Stimulated activated CD4-positive, alpha-beta T cell treated with anti-CD3 and anti-CD28 coated beads, Interleukin-4, amount 100 ng/mL, for 1 hour (primary cell): ENCODE data around the gene PTPRT.

Experiments used
- DNase-seq: peaks from one replicate; pipeline ENCODE4 v3.0.0-alpha.2; 2020

The PTPRT gene

GRCh38 chr20:43189554-43190331 lies at the start of gene PTPRT:
Gene PTPRT (minus strand): TSS chr20:43189906. CDS start chr20:43189733, 173 bp downstream.
- DNase-seq, result no peak

DNA sequence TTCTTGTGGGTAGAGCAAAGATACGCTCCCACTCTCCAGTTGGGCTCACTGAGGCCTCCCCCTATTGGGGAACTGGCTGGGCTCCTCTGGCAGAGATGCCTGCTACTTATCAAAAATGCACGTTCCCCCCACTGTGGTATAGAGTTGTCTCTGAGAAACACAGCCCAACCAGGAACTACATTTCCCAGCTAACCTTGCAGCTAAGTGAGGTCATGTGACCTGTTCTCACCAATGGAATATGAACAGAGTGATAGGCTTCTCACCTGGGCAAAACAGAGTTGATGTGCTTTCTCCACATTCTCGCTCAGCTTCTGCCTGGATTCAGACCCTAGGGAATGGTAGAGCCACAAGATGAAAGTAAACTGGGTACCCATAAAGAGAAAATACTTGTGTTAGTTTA lies 49.1 kb upstream of the PTPRT start:
- DNase-seq, result no peak

DNA sequence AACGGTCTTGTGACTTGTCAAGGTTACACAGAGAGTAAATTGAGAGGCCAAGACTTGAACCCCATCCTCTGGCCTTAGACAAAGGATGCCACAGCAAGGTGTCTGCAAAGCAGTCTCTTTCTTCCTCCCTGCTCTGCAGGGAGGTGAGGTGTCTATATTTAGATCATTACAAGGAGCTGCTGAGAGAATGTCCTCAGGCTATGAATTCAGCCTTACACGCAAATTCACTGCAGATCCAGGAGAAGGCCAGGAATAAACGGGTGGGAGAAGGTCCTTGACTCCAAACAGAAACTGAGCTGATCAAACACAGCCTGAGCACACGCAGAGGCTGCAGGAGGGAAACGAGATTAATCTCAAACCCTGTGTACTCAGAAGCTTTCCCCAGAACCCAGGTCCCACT lies 48.6 kb upstream of the PTPRT start:
- DNase-seq, result no peak

DNA sequence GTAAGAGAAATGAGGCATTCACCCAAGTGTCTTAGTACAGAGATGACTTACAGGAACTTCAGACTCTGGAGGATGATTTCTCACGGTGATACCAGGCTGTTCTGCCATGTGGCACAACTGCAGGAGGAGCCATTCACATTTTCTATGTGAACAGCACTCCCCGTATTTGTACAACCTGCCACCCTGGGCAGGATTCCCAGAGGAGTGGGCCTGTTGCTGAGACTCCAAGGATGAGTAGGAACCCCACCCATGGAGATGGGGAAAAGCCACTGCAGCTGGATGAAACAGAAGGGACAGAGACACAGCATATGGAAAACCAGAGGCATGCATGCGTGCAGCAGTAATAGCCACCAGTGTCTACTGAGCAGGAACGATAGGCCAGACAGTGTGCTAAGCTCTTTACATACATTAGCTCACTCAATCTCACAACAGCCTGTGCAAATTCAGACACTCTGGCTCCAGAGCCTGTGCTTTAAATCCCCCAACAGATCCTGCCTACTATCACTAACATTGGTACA lies 48.0 kb upstream of the PTPRT start:
- no peak for DNase-seq

DNA sequence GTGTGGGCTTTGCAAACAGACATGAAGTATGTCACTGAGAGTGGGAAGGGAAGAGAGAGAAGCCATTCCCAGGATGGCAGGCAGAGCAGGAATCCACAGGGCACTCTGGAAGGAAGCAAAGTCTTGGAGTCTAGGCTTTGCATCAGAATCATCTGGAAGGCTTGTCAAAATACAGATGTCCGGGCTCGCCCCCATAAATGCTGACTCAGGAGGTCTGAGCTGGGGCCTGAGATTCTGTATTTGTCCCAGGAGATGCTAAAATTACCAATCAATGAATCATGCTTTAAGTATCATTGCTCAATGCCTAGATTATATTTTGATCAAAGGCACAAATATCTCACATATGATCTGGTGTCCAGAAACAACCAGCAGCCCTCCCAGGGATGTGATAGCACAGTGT lies 46.3 kb upstream of the PTPRT start:
- DNase-seq, result no peak

DNA sequence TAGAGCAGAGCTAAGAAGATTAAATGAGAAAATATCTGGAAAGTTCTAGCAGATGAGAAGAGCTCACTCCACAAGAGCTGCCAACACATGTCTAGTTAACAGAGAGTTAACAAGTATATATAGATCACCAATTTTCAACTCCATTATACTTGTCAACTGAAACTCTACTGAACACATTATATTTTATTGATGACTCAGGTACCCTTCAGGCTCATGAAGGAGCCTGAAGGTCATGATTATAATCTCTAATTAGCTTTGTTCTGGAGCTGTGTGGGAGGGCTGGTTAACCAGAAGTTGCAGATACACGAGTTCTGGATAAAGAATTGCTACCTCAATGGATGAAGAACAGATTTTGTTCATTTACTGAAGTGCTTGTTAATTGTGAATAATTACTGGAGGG lies 42.1 kb upstream of the PTPRT start:
- no peak for DNase-seq

DNA sequence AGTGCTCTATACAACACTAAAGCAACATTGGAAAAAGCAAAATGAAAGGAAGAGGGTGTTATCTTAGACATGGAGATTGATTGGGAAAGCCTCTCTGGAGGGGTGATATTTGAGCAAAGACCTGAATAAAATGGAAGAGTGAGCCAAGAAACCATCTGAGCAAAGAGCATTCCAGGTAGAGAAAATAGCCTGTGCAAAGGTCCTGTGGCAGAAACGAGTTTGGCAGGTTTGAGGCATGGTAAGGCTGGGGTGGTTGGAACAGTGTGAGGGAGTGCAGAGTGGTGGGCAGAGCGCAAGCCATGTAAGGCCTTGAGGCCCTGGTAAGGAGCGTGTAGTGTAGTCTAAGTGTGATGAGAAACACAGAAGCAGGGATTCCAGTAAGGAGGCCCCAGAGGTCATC lies 40.0 kb upstream of the PTPRT start:
- no peak for DNase-seq

GRCh38 chr20:43220612-43221011 lies 30.9 kb upstream of the PTPRT start:
- DNase-seq, result no peak

DNA sequence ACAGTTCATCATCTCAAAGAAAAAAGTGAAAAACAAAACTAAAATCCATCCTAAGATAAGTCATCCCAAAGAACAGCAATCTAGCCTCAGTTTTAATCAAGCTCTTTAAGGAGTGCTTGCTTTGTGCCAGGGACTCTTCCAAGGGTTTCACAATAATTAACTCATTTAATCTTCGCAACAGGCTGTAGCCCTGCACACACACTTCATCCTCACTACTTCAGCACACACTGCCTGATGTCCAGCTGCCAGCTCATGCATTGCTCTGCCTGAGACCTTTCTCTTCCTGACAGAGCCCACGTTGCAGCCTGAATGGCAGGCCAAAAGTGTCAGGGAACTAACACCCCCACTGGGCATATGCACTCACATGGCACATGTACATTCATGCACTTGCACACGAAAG lies 21.2 kb upstream of the PTPRT start:
- no peak for DNase-seq

GRCh38 chr20:43209831-43210230 lies 20.1 kb upstream of the PTPRT start:
- no peak for DNase-seq

DNA sequence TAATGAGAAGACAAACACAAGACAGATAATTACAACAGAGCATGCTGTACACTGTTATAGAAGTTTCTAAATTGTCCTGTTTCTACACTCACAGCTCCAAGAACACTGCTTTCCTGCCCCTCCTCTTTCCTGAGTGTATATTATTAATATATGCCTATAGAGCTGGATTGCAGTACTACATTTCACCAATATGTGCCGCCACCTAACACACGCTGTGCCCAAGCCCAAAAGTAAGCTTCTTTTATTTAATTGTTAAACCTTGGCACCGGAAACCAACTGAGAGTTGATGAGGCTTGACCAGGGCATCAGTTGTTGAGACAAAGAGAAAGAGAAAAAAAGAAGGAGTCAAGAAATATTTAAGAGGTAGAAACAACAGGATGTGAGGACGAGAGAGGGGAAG lies 16.0 kb upstream of the PTPRT start:
- DNase-seq, result no peak

DNA sequence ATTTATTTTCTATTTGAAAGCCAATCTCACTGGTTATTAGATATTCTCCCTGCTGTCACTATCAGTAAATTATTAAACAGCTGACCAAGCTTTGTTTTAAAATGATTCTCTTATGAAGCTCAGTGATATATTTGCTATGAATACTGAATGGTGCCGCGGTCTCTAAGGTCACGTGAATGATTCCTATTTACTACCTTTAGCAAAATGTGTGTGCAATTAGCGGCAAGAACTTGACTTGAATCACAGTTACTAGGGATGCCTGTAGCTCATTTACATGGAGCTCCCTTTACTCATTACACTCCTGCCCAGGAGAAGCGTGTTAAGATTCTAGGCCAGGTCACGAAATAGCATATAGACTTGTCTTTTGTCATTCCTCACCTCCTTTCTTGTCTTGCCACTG lies 12.4 kb upstream of the PTPRT start:
- no peak for DNase-seq

DNA sequence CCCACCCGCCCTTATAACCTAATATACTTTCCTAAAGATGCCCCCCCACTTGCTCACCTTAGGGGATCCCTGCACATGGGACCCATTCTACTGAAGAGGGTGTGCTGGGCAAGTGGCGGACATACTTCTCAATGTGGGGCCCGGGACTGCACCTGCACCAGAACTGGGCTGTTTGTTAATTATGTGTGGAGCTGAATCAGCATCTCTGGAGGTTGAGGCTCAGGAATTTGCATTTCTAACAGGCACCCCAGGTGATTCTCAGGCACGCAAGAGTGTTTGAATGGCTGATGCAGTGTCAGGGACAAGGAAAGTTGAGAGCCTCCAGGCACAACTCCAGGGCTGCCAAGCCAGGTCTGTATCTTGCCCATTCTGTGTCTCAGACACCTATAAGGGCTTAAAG lies 8.9 kb upstream of the PTPRT start:
- DNase-seq, result no peak

DNA sequence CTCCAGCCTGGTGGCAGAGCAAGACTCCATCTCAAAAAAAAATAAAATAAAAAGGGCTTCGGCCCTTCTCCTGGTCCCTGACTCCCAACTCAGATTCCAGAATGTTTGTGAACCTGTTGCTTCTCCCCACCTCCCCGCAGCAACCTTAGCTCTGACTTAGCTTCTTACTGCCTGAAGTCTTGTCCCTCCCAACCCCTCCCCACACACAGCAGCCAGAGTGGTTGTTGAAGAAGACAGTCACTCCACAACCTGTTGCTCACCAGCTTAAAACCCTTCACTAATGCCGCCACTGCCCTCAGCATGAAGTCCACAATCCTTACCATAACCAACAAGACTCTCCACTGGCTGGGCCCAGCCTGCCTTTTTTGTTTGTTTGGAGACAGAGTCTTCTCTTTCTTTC lies 6.5 kb upstream of the PTPRT start:
- DNase-seq, result no peak

DNA sequence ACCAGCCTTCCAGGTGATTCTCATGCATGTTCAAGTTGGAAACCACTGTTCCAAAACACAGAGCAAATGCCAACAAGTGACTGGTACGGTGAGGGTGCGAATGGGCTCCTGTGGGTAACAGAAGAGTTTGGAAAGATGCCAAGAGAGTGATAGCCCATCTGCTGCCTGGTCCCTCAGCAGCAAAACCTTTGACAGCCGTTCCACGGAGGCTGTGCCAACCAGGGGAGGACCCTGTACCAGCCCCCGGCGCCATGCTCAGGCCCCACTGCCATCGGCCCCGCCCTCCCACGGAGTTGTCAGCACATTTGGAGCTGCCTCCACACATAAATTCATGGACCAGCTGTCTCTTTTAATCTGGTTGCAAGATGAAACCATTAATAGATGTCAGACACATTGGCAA lies 4.4 kb upstream of the PTPRT start:
- no peak for DNase-seq

- DNase-seq, result no peak
These were observed 3.7 kb upstream of the PTPRT start for GRCh38 chr20:43193443-43193842.

DNA sequence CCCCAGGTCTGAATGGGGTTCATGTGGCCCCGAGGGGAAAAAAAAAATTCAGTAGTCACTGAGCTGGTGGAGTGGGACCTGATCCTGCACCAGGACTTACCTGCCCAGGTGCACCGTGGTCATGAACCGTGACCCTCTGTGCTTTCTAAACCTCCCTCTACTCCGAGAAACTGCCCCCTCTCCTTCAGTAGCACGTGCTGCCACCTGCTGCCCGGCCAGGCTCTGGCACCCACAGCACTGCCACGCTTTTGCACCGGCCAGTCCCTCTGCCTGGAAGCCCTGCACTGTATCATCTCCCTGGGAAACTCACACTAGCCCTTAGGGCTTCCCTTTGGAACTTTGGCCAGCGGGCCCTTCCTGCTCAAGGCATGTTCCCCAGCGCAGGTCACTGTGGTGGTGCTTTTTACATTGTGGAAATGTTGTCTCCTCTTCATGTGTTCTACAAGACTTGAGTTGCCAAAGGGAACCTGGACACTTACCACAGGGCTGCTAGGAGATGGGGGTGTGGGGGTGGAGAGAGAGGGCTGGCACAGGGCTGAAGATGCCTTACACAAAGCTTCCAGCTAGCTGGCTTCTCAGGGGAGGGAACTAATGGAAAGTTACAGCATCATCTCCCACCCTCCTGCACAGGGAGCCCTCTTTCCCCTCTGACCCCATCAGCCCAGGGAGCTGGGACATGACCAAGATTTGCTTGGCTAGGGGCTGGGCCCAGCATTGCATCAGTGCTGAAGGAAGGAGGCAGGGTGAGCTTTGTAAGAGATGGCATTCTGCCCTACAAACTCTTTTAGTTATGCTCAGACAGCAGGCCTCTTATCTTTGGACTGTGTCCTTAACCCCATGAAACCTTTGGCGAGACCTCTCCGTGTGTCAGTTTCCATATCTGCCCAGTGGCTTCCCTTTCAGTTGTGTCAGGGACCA lies 2.5 kb upstream of the PTPRT start:
- no peak for DNase-seq

DNA sequence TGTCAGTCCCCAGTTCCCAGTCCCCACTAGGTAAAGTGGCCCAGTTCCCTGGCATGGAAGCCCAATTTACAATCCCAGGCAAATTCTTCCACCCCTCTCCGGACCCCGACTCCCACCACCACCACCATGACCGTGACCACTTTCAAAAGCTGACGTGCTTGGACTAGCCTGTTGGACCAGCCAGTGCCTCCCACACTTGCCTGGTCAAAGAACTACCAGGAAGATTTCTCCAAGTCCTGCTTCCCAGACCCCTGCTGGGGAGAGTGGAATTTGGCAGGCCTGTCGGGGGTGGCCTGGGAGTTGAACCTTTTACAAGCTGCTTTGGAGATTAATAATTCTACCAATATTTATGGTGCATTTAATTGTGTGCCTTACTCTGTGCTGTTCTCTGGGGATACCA lies 1.4 kb upstream of the PTPRT start:
- no peak for DNase-seq

GRCh38 chr20:43190332-43190953 lies 737 bp upstream of the PTPRT start:
- DNase-seq, result no peak

DNA sequence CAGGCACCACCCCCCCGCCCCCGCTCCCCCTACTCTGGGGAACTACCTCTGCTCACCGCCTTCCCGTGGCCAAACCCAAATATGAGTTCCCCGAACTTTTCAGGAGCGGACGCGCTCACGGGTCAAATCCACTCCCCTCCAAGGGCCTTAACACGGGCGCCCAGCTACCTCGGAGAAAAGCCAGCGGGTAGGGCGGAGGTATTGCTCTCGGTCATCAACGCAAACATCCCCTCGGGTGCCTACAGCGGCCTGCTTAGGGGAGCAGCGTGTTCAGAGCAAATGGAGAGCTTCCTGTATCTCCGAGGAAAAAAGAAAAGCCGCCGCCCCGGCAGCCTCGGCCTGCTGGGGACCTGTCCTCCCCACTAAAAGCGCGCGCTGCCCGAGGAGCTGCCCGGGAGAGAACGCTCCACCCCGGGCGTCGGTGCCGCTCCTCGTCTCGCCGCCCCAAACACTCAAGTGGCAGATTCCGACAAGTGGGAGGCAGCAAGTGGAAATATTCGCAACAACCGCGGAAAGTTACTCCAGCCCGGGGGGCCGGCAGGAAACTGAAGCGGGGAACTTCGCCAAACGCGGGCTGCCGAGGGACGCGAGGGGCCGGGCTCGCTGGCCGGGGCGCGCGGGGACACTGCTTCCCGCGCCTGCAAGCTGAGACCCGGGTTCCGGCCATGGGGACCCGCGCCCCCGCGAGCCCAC lies 699 bp downstream of the PTPRT start:
- no peak for DNase-seq

DNA sequence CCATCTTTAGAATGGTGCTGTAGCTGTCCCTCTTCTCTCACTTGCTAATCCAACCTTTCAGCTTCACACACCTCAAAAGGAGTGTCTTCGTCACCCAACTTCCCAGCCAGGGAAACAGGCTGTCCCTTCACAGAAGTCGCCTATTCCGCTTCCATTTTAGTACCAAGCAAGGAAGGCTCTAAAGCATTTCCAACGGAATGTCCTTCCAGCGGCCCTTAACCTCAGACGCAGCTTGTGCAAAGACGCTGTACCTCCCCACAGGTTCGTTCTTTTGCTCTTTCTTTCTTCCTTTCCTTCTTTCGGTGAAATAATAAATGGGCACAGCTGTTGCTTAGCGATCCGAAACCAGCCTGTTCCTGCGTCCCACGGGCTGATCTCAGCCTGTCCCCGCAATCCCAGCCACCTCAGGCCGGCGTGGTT lies 1.5 kb downstream of the PTPRT start:
- DNase-seq, result no peak

- DNase-seq, result peak; percentile 57
These were observed 2.1 kb downstream of the PTPRT start for GRCh38 chr20:43187476-43188233.
